Smooth muscle cell of the brain vasculature (primary cell): ENCODE results near the gene CHST12.
A peak's percentile ranks its signal among the peaks of the same experiment; 100 is the strongest.
"Not testable (repeated sequence)": the region's sequence is repeated elsewhere in the genome, so short reads cannot be mapped to it uniquely, and the experiment has no call there.

Source experiments
- DNase-seq: peaks from one replicate; pipeline ENCODE4 v3.0.0-alpha.2; 2012; ENCODE audit warnings: low read depth, low spot score

The CHST12 gene

GRCh38 chr7:2403014-2403717 lies at the start of gene CHST12:
Gene CHST12, plus strand, starts transcription at chr7:2403611. Its CDS starts 29,029 bp downstream, at chr7:2432640.
- peak; percentile 83 for DNase-seq

- DNase-seq: no peak
Measured at GRCh38 chr7:2353936-2354185, 49.5 kb upstream of the CHST12 start.

DNA sequence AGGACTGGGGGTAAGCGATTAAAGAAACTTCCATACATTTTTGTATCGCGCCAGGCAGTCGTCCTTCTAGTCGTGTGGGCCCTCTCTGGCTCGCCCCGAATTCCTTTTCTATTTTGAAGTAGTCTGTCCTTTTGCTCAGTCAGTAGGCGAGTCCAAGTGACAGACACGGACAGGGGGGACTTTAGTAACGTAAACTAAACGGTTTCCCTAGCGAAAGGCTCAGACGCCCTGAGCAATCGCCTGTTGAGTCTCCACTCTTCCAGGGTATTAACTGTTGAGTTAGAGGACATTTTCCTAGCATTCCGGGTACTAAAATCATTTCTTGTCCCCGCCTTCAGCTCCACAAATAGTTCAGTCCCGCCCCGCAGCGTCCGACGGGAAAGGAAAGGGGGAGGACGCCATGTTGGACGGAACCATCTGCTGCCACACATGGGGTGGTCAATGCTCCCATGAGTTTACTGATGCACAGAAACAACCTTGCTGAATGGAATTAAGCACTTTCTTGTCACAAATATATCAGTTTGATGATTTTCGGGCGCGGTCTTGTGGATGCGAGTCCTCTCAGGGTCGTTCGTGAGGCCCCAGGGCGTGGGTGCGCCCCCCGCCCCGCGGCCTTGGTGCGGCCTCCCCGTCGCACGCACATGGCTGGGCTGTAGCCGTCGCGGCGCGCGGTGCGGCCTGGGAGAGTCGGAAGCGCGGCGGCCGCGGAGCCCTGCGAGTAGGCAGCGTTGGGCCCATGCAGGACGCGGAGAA lies 49.0 kb upstream of the CHST12 start, which contains the start of gene EIF3B:
Gene EIF3B (plus strand): TSS at position 642 of the 753 bp plus-strand sequence. CDS start 95 bp downstream, at position 737.
- peak; percentile 94 for DNase-seq

DNA sequence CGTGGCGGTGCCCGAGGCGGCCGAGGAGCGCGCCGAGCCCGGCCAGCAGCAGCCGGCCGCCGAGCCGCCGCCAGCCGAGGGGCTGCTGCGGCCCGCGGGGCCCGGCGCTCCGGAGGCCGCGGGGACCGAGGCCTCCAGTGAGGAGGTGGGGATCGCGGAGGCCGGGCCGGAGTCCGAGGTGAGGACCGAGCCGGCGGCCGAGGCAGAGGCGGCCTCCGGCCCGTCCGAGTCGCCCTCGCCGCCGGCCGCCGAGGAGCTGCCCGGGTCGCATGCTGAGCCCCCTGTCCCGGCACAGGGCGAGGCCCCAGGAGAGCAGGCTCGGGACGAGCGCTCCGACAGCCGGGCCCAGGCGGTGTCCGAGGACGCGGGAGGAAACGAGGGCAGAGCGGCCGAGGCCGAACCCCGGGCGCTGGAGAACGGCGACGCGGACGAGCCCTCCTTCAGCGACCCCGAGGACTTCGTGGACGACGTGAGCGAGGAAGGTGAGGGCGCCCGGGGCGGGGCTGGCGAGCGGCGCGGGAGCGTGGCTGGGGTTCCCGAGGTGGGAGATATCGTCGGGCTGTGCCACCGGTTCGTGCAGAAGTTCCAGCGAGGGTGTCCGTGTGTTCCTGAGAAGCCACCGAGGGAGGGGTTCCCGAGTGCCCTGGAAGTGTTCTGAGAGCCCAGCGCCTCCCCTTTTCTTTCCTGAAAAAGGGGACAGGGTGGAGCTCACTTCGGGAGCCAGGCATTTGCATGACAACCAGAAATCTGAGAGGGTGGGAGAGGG lies 48.3 kb upstream of the CHST12 start:
- no peak for DNase-seq

DNA sequence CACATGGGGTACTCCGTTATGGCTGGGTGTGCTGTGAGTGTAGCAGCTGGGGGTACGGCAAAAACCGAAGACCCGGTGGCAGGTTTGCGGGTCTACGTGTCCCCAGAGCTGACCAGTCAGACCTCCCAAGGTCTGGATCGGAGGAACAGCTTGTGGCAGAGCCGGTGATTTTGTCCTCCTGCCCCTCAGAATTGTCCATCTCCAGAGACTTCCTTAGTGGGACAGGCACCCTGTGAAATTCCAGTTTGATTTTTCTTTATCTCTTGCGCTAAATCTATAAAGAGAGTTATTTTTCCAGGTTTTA lies 47.8 kb upstream of the CHST12 start:
- no peak for DNase-seq

DNA sequence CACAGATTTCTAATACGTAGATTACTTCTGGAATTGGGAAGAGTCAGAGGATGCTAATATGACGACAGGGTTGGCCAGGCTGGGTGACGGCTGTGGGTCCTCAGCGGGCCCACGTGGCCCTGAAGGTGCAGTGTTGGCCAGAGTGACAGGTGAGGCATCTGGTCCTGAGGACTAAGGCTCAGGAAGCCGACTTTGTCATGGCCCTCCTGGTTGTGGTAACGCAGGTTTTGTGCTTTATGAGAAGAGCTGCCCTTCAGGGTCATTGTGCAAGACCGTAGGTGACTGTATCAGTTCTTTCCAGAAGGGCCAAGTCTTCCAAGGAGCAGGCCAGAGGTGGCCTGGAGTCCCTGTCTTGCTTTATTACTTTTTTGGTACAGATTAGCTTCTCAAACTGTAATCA lies 46.2 kb upstream of the CHST12 start:
- no peak for DNase-seq

DNA sequence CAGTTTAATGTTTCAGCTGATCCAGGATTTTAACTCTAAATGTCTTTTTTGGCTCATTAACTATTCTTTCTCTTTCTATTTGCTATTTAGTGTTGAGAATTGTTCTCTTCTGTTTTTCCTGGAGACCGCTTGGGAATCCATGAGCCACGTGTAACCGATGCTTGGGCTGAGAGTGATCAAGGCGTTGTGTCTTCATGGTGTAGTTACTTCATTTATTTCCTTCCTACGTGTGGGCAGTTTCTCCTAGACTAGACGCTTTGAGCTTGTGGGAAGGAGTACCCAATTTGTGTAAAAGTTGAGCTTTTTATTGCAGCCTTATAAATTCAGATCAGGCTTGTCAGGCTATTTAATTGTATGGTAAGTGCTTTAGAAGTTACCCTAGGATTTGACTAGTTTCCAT lies 45.8 kb upstream of the CHST12 start:
- no peak for DNase-seq

- DNase-seq: no peak
Measured at GRCh38 chr7:2358968-2359527, 44.4 kb upstream of the CHST12 start.

GRCh38 chr7:2359610-2360009 lies 43.8 kb upstream of the CHST12 start:
- DNase-seq: no peak

- no peak for DNase-seq
Measured at GRCh38 chr7:2360796-2361195, 42.6 kb upstream of the CHST12 start.

DNA sequence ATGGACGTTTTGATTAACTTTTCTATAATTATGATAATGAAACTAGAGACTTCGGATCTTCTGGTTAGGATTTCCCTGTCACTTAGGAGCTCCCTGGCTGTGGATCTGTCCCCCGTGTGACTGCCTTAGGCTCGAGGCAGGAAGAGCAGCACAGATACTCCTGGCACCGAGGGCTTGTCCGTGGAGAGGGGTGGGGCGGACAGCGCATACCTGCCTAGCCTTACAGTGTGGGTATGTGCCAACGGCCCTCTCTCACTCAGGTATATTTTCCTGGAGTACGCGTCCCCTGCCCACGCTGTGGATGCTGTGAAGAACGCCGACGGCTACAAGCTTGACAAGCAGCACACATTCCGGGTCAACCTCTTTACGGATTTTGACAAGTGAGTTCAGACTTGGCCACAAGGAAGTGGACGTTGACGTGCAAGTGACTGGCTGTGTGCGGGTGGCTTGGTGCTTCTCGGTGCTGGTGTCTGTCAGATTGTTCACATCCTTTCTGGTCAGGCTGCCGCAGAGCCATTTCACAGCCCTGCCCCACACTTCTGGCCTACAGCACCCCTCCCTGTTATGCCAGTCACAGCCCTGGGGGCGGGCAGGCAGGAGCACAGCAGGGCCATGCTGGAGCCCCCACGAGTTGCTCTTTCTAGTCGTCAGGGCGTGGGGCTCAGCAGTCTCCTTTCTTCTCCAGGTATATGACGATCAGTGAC lies 40.9 kb upstream of the CHST12 start:
- no peak for DNase-seq

DNA sequence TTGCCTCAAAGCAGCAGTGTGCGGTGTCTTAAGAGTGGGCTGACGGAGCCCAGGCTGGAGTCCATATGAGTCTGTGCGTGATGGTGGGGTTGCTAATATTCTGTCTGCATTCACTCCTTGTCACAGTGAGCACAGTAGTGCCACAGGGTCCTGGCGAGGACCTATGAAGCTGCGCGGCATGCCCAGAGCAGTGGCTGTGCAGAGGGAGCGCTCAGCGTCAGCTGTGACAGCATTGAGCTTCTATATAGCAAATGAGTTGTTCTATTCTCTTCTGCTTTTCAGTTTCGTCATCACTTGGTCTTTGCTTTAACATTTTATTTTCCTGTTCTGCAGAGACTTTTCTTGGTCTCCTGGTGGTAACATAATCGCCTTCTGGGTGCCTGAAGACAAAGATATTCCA lies 34.3 kb upstream of the CHST12 start:
- DNase-seq: no peak

DNA sequence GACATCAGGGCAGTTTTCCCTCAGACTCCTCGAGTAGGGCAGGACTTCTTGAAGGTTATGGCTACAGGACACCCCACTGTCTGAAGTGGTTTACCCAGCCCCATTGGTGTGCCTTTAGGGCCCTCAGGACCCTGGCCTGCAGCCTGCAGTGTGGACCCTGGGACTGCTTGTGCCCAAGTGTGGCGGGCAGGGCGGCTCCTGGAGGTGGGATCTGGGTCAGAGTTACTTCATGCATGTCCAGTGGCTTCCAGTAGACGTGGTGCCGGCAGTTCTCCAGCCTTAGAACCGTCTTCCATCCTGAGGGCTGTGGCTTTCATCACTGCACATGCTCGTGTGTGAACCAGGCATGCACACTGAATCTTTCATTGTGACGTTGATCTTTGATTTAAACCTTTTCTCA lies 32.1 kb upstream of the CHST12 start:
- no peak for DNase-seq

DNA sequence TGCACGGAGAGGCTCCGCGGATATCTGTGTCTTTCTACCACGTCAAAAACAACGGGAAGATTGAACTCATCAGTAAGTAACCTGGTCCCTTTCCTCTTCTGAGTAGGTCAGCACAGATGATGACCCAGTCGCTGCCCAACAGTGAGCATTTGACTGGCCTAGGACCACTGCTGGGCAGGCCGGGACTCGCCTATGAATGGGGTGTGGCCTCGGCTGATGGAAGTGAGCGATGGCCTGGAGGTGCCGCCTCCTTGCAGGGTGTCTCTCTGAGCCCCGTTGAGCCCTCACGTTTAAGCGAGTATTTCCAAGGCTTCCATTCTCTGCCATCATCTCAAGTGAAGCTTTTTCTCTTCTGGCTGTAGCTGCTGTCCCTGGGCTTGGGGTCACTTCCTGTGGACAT lies 30.7 kb upstream of the CHST12 start:
- no peak for DNase-seq

DNA sequence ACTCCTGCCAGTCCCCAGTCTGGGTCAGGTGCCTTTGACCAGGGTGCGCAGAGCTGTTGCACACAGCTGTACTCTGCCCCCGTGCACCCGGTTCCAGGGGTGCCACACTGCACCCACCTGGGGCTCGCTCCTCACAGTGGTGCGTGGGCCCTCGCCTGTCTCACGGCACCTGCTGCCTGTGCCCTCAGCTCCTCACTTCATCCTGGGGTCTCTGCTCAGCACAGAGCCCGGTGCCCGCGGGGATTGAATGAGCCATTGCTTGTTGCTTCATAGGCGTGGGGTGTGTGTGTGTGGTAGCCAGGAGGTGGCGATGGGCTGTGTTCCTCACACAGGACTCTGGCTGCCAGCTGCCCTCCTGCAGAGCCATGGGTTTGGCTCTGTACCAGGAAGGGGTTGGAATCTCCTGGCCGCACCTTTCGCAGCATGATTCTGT lies 30.3 kb upstream of the CHST12 start:
- no peak for DNase-seq

- no peak for DNase-seq
Measured at GRCh38 chr7:2373646-2374045, 29.8 kb upstream of the CHST12 start.

GRCh38 chr7:2374401-2374800 lies 29.0 kb upstream of the CHST12 start:
- DNase-seq: no peak

DNA sequence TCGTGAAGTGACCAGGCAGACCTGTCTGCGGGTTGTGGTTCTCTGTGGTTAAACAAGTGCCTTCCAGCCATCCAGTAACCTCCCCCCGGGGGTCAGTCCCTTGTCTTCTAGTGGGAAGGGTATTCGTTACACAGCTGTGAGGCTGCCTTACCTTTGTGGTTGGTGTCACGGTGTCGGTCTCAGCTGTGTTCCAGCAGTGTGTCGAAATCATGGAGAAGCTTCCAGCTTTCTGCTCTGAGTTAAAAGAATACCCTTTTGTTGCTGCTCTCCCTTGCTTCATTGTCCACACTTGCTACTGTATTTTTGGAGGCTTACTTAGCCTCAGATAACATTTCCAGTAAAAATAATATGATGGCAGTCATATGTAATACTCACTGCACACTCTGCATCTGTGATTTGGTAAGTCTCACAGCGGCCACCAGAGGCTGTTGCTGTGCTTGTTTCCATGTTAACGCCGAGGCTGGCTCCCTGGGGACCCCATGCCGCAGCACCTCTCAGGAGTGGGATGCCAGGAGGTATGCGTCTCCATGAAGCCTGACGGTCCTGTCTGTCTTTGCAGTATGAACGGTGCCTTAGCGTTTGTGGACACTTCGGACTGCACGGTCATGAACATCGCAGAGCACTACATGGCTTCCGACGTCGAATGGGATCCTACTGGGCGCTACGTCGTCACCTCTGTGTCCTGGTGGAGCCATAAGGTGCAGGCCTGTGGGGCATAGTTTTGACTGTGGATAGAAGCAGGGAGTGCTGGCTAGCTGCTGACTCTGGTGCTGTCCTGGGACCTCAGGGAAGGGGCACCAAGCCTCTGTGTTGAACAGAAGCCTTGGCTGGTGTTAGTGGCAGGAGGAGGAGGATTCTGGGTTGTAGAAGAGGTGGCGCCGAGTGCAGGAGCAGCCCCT lies 28.3 kb upstream of the CHST12 start:
- no peak for DNase-seq

GRCh38 chr7:2376351-2377154 lies 26.9 kb upstream of the CHST12 start:
- no peak for DNase-seq

GRCh38 chr7:2377492-2377891 lies 25.9 kb upstream of the CHST12 start:
- not testable (repeated sequence) for DNase-seq
